NB4 (cell line): ENCODE data around the gene FETUB.

Experiments used
- DNase-seq: peaks from one replicate; pipeline ENCODE4 v3.0.0; 2010; ENCODE audit warnings: low read depth
- H3K4me3 ChIP-seq: one replicate; pipeline ENCODE4 v1.5.1; 2011; ENCODE audit warnings: mild to moderate bottlenecking, low read depth, low read length, moderate library complexity
- MAX ChIP-seq: IDR thresholded peaks from 2 replicates; pipeline ENCODE4 v1.6.1; 2011; ENCODE audit warnings: low read depth, low read length
- MYC ChIP-seq: IDR thresholded peaks from 2 replicates; pipeline ENCODE4 v1.6.1; 2011; ENCODE audit warnings: low read depth, low read length
- POLR2A ChIP-seq: IDR thresholded peaks from 2 replicates; pipeline ENCODE4 v1.6.1; 2011; ENCODE audit warnings: mild to moderate bottlenecking; ENCODE audit not compliant: insufficient read length; ENCODE audit errors: extremely low read depth
- TF ChIP-seq, protein P1 (sequence below): IDR thresholded peaks from one replicate; pipeline ENCODE4 v1.5.1; 2012; ENCODE audit warnings: low read depth, low read length

Gene FETUB

GRCh38 chr3:186664506-186664905, 24.3 kb downstream of the FETUB start:
- H3K4me3 ChIP-seq, result no peak overlapping the region
- TF ChIP-seq, protein P1, sequence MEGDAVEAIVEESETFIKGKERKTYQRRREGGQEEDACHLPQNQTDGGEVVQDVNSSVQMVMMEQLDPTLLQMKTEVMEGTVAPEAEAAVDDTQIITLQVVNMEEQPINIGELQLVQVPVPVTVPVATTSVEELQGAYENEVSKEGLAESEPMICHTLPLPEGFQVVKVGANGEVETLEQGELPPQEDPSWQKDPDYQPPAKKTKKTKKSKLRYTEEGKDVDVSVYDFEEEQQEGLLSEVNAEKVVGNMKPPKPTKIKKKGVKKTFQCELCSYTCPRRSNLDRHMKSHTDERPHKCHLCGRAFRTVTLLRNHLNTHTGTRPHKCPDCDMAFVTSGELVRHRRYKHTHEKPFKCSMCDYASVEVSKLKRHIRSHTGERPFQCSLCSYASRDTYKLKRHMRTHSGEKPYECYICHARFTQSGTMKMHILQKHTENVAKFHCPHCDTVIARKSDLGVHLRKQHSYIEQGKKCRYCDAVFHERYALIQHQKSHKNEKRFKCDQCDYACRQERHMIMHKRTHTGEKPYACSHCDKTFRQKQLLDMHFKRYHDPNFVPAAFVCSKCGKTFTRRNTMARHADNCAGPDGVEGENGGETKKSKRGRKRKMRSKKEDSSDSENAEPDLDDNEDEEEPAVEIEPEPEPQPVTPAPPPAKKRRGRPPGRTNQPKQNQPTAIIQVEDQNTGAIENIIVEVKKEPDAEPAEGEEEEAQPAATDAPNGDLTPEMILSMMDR, result no peak
- no peak for TF ChIP-seq POLR2A
- DNase-seq, result no peak

GRCh38 chr3:186665625-186666188, 25.5 kb downstream of the FETUB start, which contains the start of gene HRG:
HRG (plus strand) TSS chr3:186666014; CDS start chr3:186666032, 18 bp downstream.
- no peak for DNase-seq
- TF ChIP-seq, protein P1, result no peak
- TF ChIP-seq MAX (no peak), MYC (no peak), POLR2A (no peak)
- H3K4me3 ChIP-seq, result no peak within 1 kb of the TSS

DNA sequence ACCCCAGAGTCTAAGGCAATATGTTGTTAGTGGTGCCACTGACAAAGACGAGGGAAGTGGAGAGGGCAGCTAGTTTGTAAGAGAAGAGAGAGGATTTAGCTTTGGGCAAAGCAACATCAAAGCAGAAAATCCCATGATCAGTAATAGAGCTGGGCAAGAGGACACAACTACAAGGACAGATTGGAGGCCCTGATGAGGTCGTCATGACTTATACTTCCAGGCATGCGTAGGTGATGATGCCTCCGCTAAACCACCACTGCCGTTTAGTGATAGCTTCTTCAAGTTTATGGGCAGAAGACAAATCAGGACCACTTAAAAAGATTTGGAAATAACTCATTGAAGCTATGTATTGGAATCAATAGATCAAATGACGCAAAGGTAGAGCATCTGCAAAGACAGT, 28.2 kb downstream of the FETUB start:
- DNase-seq, result no peak
- H3K4me3 ChIP-seq, result no peak overlapping the region
- TF ChIP-seq POLR2A (no peak), MAX (no peak), MYC (no peak)
- TF ChIP-seq, protein P1, result no peak

DNA sequence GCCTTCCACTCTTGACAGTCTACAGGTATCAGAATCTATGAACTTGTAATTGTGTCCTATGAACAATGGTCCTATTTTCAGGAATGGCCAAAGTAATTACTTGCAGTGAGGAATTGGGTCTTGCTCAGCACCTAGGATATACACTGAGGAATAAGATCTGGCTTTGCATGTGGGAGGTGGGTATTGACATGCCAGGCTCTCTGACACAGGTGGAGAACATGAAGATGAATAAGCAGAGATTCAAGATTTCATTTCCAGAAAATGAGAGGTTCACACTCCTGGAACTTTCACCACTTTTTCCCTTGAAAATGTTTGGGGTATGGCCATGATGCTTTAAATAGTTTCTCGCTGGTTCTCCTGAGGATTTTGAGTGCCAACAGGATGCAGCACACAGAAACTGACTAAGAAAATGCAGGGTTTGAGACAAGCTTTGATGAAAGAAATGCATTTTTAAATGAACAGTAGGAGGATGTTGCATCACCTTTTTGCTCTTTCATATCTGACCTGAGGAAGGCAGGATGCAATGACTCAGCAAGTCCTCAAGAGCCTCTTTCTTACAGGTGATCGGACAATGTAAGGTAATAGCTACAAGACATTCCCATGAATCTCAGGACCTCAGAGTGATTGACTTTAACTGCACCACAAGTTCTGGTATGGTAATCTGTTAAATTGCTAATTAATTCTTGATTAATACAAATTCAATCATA, 29.3 kb downstream of the FETUB start:
- no peak overlapping the region for H3K4me3 ChIP-seq
- DNase-seq, result no peak
- TF ChIP-seq MYC, result no peak
- TF ChIP-seq POLR2A, result no peak
- TF ChIP-seq, protein P1, result no peak
- TF ChIP-seq MAX, result no peak

DNA sequence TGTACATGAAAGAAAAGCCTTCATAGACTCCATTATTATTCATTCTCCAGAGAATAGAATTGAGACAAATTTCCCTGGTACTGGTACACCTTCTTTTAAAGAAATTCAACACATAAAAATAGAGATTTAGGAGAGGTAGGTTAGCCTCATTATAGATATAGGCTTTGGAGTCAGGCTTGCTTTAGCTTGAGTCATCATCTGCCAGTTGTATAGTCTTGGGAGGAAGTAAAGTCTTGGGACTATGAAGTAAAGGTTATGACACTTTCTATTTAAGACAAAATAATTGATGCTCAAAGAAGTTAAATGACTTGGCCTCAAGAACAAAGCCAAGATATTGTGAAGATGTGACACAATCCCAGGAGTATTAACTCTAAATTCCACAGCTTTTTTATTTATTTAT, 30.0 kb downstream of the FETUB start:
- TF ChIP-seq MAX (no peak), MYC (no peak), POLR2A (no peak)
- TF ChIP-seq, protein P1, result no peak
- no peak overlapping the region for H3K4me3 ChIP-seq
- DNase-seq, result no peak
